ENCODE measurements around the gene ITIH2. TPM values are rescaled to one million over a fixed set of nuclear protein-coding genes. Genes with fewer than 3 reads are reported as not detected.
"Not testable (repeated sequence)": the region's sequence is repeated elsewhere in the genome, so short reads cannot be mapped to it uniquely, and the experiment has no call there.

Gene ITIH2
- total RNA-seq, 1 experiment from 2014 or later, result 13.3 TPM

- POLR2A ChIA-PET, result no interaction called here
- no peak for DNase-seq
- Histone ChIP-seq H3K27me3 (replicated peaks; ENCODE audit: control insufficient read depth, insufficient read depth, low read length) (no peaks in the 10 kb centered on the region), H3K4me3 (ENCODE audit: low read depth, low read length) (no peak overlapping the region), H3K9me3 (no peaks in the 10 kb centered on the region), H3K36me3 (ENCODE audit: control insufficient read depth, insufficient read depth, low read length) (no peaks in the 10 kb centered on the region; the same call in 1 of the 2 replicates), H3K4me1 (peaks cover 7% of the 10 kb centered on the region; the same call in 1 of the 2 replicates)
- no peak for TF ChIP-seq CTCF (IDR thresholded peaks at IDR 0.05; ENCODE audit: insufficient read depth in 1 of 2, low read depth in 1 of 2, low read length in 1 of 2, severe bottlenecking in 1 of 2, unreplicated experiment in 1 of 2)
- Mint-ChIP-seq H3K27ac (ENCODE audit: unreplicated experiment) (no peak overlapping the region), H3K36me3 (ENCODE audit: insufficient read depth, unreplicated experiment) (peaks cover 5% of the 10 kb centered on the region), H3K27me3 (ENCODE audit: insufficient read depth, unreplicated experiment) (no peaks in the 10 kb centered on the region), H3K4me3 (ENCODE audit: unreplicated experiment) (no peak overlapping the region), H3K4me1 (ENCODE audit: low read depth, unreplicated experiment) (peaks cover 11% of the 10 kb centered on the region), H3K9me3 (ENCODE audit: unreplicated experiment) (no peaks in the 10 kb centered on the region)
- no TSS peak for BruUV-seq (replicated peaks)
- CTCF ChIA-PET, result interaction anchor here (1.1 kb wide), 1 partner anchor 185 kb away, joined by 3 read pairs; no protein-coding TSS in a partner anchor
- intact Hi-C loops (cut with micrococcal nuclease; ENCODE audit: unreplicated experiment), result no loop called here
These were observed 7.3 kb downstream of the ITIH2 start for GRCh38 chr10:7710446-7710845.

- POLR2A ChIA-PET; DNase-seq; H3K36me3 ChIP-seq (ENCODE audit: control insufficient read depth, insufficient read depth, low read length); CTCF ChIA-PET; H3K9me3 Mint-ChIP-seq (ENCODE audit: unreplicated experiment); BruUV-seq (replicated peaks); H3K27me3 Mint-ChIP-seq (ENCODE audit: insufficient read depth, unreplicated experiment); H3K4me1 ChIP-seq; H3K4me3 ChIP-seq (ENCODE audit: low read depth, low read length); H3K36me3 Mint-ChIP-seq (ENCODE audit: insufficient read depth, unreplicated experiment); H3K9me3 ChIP-seq; H3K27me3 ChIP-seq (replicated peaks; ENCODE audit: control insufficient read depth, insufficient read depth, low read length); H3K27ac Mint-ChIP-seq (ENCODE audit: unreplicated experiment); intact Hi-C loops (cut with micrococcal nuclease; ENCODE audit: unreplicated experiment); H3K4me3 Mint-ChIP-seq (ENCODE audit: unreplicated experiment): not testable (repeated sequence)
- H3K4me1 Mint-ChIP-seq (ENCODE audit: low read depth, unreplicated experiment), result peaks cover 11% of the 10 kb centered on the region
These were observed 8.0 kb downstream of the ITIH2 start for GRCh38 chr10:7711075-7711474.

GRCh38 chr10:7715515-7715914, 12.4 kb downstream of the ITIH2 start:
- no TSS peak for BruUV-seq (replicated peaks)
- intact Hi-C loops (cut with micrococcal nuclease; ENCODE audit: unreplicated experiment), result no loop called here
- Mint-ChIP-seq H3K27me3 (ENCODE audit: insufficient read depth, unreplicated experiment) (peaks cover 3% of the 10 kb centered on the region), H3K4me1 (ENCODE audit: low read depth, unreplicated experiment) (no peaks in the 10 kb centered on the region), H3K27ac (ENCODE audit: unreplicated experiment) (no peak overlapping the region), H3K9me3 (ENCODE audit: unreplicated experiment) (no peaks in the 10 kb centered on the region), H3K4me3 (ENCODE audit: unreplicated experiment) (no peak overlapping the region), H3K36me3 (ENCODE audit: insufficient read depth, unreplicated experiment) (peaks cover 5% of the 10 kb centered on the region)
- Histone ChIP-seq H3K9me3 (no peaks in the 10 kb centered on the region), H3K4me1 (no peaks in the 10 kb centered on the region), H3K27me3 (replicated peaks; ENCODE audit: control insufficient read depth, insufficient read depth, low read length) (no peaks in the 10 kb centered on the region; the same call in 1 of the 2 replicates), H3K4me3 (ENCODE audit: low read depth, low read length) (no peak overlapping the region), H3K36me3 (ENCODE audit: control insufficient read depth, insufficient read depth, low read length) (no peaks in the 10 kb centered on the region; the same call in 1 of the 2 replicates)
- no peak for TF ChIP-seq CTCF (IDR thresholded peaks at IDR 0.05; ENCODE audit: insufficient read depth in 1 of 2, low read depth in 1 of 2, low read length in 1 of 2, severe bottlenecking in 1 of 2, unreplicated experiment in 1 of 2)
- CTCF ChIA-PET, result no interaction called here
- no peak for DNase-seq
- POLR2A ChIA-PET, result no interaction called here

GRCh38 chr10:7717767-7718166, 14.7 kb downstream of the ITIH2 start:
- no peak for TF ChIP-seq CTCF (IDR thresholded peaks at IDR 0.05; ENCODE audit: insufficient read depth in 1 of 2, low read depth in 1 of 2, low read length in 1 of 2, severe bottlenecking in 1 of 2, unreplicated experiment in 1 of 2)
- Histone ChIP-seq H3K27me3 (replicated peaks; ENCODE audit: control insufficient read depth, insufficient read depth, low read length) (no peaks in the 10 kb centered on the region; the same call in 1 of the 2 replicates), H3K4me3 (ENCODE audit: low read depth, low read length) (no peak overlapping the region), H3K4me1 (no peaks in the 10 kb centered on the region), H3K36me3 (ENCODE audit: control insufficient read depth, insufficient read depth, low read length) (no peaks in the 10 kb centered on the region; the same call in 1 of the 2 replicates), H3K9me3 (no peaks in the 10 kb centered on the region)
- H3K4me3 Mint-ChIP-seq (ENCODE audit: unreplicated experiment), result no peak overlapping the region
- H3K9me3 Mint-ChIP-seq (ENCODE audit: unreplicated experiment), result no peaks in the 10 kb centered on the region
- peaks cover 3% of the 10 kb centered on the region for H3K36me3 Mint-ChIP-seq (ENCODE audit: insufficient read depth, unreplicated experiment)
- peaks cover 5% of the 10 kb centered on the region for H3K27me3 Mint-ChIP-seq (ENCODE audit: insufficient read depth, unreplicated experiment)
- no peak for DNase-seq
- no peaks in the 10 kb centered on the region for H3K4me1 Mint-ChIP-seq (ENCODE audit: low read depth, unreplicated experiment)
- H3K27ac Mint-ChIP-seq (ENCODE audit: unreplicated experiment), result no peak overlapping the region
- POLR2A ChIA-PET, result no interaction called here
- CTCF ChIA-PET, result no interaction called here
- no TSS peak for BruUV-seq (replicated peaks)
- intact Hi-C loops (cut with micrococcal nuclease; ENCODE audit: unreplicated experiment), result no loop called here

Data from Caco-2 (cell line).